Adrenal gland (tissue), 12 donors: Measurements from ENCODE around the gene MAP3K14. TPM values are rescaled to one million over a fixed set of nuclear protein-coding genes. Genes with fewer than 3 reads are reported as not detected.
A peak's percentile ranks its signal among the peaks of the same experiment; 100 is the strongest.

Experiments
- DNase-seq, 7 donors: peaks; one replicate each; pipeline ENCODE4 v3.0.0-alpha.2; 2019 to 2020
- H3K27ac ChIP-seq, 5 donors: fragments of 200-600 bp; sonication (generic) in 4 of 5; 1 replicate in 3 of 5; 2 replicates in 2 of 5; pipeline versions ENCODE4 v1.5.1 to v1.8.0; 2016 to 2020; ENCODE audit warnings: mild to moderate bottlenecking in 1 of 5
- H3K27me3 ChIP-seq: fragments of 200-600 bp; 2 replicates; pipeline ENCODE4 v1.8.0; 2021
- H3K36me3 ChIP-seq, 2 donors: fragments of 200-600 bp; replicated peaks in 1 of 2; 1 replicate in 1 of 2; 2 replicates in 1 of 2; pipeline versions ENCODE4 v1.5.1 to v1.8.0; 2018 to 2022
- H3K4me1 ChIP-seq, 2 donors: fragments of 200-600 bp; replicated peaks in 1 of 2; 1 replicate in 1 of 2; 2 replicates in 1 of 2; pipeline versions ENCODE4 v1.5.1 to v1.8.0; 2018 to 2021
- H3K4me3 ChIP-seq, 4 donors: fragments of 200-600 bp; sonication (generic) in 3 of 4; one replicate each; pipeline ENCODE4 v1.5.1; 2016 to 2018
- H3K9me3 ChIP-seq, 3 donors: fragments of 200-600 bp; sonication (generic) in 1 of 3; replicated peaks in 1 of 3; 1 replicate in 2 of 3; 2 replicates in 1 of 3; pipeline versions ENCODE4 v1.5.1 to v1.8.0; 2016 to 2021
- CTCF ChIP-seq, 6 experiments: fragments of 450-650 bp in 4 of 6; fragments of 200-600 bp in 2 of 6; sonication (generic) in 1 of 6; IDR thresholded peaks; 1 replicate in 5 of 6; 2 replicates in 1 of 6; pipeline versions ENCODE4 v1.5.1 to v1.8.0; 2016 to 2021; ENCODE audit warnings: antibody characterized with exemption in 6 of 6, mild to moderate bottlenecking in 2 of 6, moderate library complexity in 1 of 6
- POLR2A ChIP-seq, 2 donors: fragments of 450-650 bp; IDR thresholded peaks; one replicate each; pipeline ENCODE4 v1.6.1; 2017; ENCODE audit warnings: antibody characterized with exemption in 2 of 2, mild to moderate bottlenecking in 2 of 2, moderate library complexity in 1 of 2
- WGBS, 4 donors: extraction: QIAGEN DNeasy Blood & Tissue Kit in 2 of 4; methylation state at CpG; one replicate each; pipeline versions ENCODE4 v1.1.5 to v1.1.7; 2013 to 2017; 5-methylcytosine and 5-hydroxymethylcytosine counted together
- intact Hi-C, 2 donors: fragments of 100-400 bp; cut with DNase I; formaldehyde crosslinking; loops; one replicate each; pipeline versions ENCODE4 v1.14.1 to v1.15.0; 2022 to 2023
- polyA plus RNA-seq, 3 donors: library from polyadenylated mRNA; stranded (reverse); fragments of 200-250 nt in 2 of 3; fragments of 350-450 nt in 1 of 3; fragmentation: Illumina TruSeq in 1 of 3; extraction: RNeasy Lipid Tissue Mini Kit (QIAGEN cat#74804) in 1 of 3; gene quantifications; one replicate each; pipeline ENCODE4 v1.2.3, GENCODE V29; 2013 to 2014
- total RNA-seq, 9 donors: library from RNA; depleted of rRNA in 4 of 9; stranded (reverse); fragments of >200 nt in 4 of 9; fragments of 120-200 nt in 1 of 9; fragmentation: NEBNext Ultra II Directional in 1 of 9; extraction: Animal tissue kit (Norgen Biotek cat#: 25700) in 1 of 9; gene quantifications; one replicate each; pipeline versions ENCODE4 v1.1.0 to v1.2.4, GENCODE V29; 2013 to 2023
- donor health status: healthy with polysubstance abuse.
- donor health status: Bipolar disorder and iron deficiency.
- donor health status: DM: yes; HTN: yes; CAD: no.
- donor health status: DM: no; HTN: no; CAD: no.
- donor health status: DM: no; HTN: no; CAD: no.
- donor health status: DM: yes; HTN: yes; CAD: no.

The MAP3K14 gene
- total and polyA plus RNA-seq, 12 donors, result 2.4 to 14.7 (median 7.2) TPM

GRCh38 chr17:45318561-45319230, 1.9 kb upstream of the MAP3K14 start:
- WGBS, 4 donors, result 61 to 86% (median 81%) methylated on average over 4 to 7 of the region's 7 CpGs

GRCh38 chr17:45317111-45317928, 500 bp upstream of the MAP3K14 start:
- 1 to 4% (median 1%) methylated on average over 16 to 54 of the region's 54 CpGs for WGBS, 4 donors
- intact Hi-C loops, result no loop called here
- peak overlapping the region; percentile 62 to 100 (median 93) for H3K27ac ChIP-seq
- no peaks in the 10 kb centered on the region for H3K9me3 ChIP-seq
- no peaks in the 10 kb centered on the region for H3K36me3 ChIP-seq
- H3K4me3 ChIP-seq, result peak overlapping the region in 1 of 4 donors; percentile 94
- TF ChIP-seq POLR2A (IDR thresholded peaks at IDR 0.05), result no peak
- no peak for TF ChIP-seq CTCF (IDR thresholded peaks at IDR 0.05)
- peak; percentile 100 for DNase-seq
- H3K27me3 ChIP-seq, result no peaks in the 10 kb centered on the region
- H3K4me1 ChIP-seq, result peaks cover 47 to 70% of the 10 kb centered on the region in 2 donors

More at GRCh38 chr17:45318561-45319230, 1.9 kb upstream of the MAP3K14 start:
- no peak overlapping the region for H3K4me3 ChIP-seq
- intact Hi-C loops, result no loop called here
- H3K27ac ChIP-seq, result peak overlapping the region in 3 of 5 donors; percentile 18 to 42 (median 29)
- TF ChIP-seq POLR2A (IDR thresholded peaks at IDR 0.05), result no peak
- TF ChIP-seq CTCF (IDR thresholded peaks at IDR 0.05), result no peak
- no peaks in the 10 kb centered on the region for H3K27me3 ChIP-seq
- peaks cover 34 to 57% of the 10 kb centered on the region in 2 donors for H3K4me1 ChIP-seq
- H3K9me3 ChIP-seq, result no peaks in the 10 kb centered on the region
- H3K36me3 ChIP-seq, result no peaks in the 10 kb centered on the region
- DNase-seq, result no peak

GRCh38 chr17:45315648-45316433, 979 bp downstream of the MAP3K14 start:
- intact Hi-C loops, result no loop called here
- no peak for DNase-seq
- Histone ChIP-seq H3K4me3 (peak overlapping the region in 3 of 4 donors; percentile 43 to 94 (median 45)), H3K4me1 (peaks cover 48 to 77% of the 10 kb centered on the region in 2 donors), H3K36me3 (no peaks in the 10 kb centered on the region), H3K27me3 (no peaks in the 10 kb centered on the region), H3K27ac (peak overlapping the region; percentile 62 to 100 (median 93)), H3K9me3 (no peaks in the 10 kb centered on the region)
- TF ChIP-seq POLR2A (IDR thresholded peaks at IDR 0.05), result no peak
- no peak for TF ChIP-seq CTCF (IDR thresholded peaks at IDR 0.05)
- 11 to 18% (median 16%) methylated on average over 11 to 13 of the region's 13 CpGs for WGBS, 4 donors
